ENCODE results near the gene TLE6.
"Not testable (repeated sequence)": the region's sequence is repeated elsewhere in the genome, so short reads cannot be mapped to it uniquely, and the experiment has no call there.

The TLE6 gene

DNA sequence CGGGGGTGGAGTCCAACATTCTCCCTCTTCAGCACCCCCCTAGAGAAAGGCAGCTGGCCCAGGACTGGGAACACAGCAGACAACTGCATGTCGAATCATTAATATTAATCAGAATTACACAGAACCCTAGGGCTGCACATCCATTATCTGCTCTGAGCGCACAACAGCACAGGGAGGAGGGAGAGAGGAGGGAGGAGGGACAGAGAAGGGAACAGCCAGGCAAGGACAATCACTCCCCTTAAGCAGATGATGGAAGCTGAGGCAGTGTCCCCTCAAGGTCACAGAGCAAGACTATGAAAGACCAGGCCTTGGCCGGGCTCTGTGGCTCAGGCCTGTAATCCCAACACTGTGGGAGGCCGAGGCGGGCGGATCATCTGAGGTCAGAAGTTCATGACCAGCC, 25.7 kb downstream of the TLE6 start:
- no peak for DNase-seq (ENCODE audit: low read depth, low spot score)

DNA sequence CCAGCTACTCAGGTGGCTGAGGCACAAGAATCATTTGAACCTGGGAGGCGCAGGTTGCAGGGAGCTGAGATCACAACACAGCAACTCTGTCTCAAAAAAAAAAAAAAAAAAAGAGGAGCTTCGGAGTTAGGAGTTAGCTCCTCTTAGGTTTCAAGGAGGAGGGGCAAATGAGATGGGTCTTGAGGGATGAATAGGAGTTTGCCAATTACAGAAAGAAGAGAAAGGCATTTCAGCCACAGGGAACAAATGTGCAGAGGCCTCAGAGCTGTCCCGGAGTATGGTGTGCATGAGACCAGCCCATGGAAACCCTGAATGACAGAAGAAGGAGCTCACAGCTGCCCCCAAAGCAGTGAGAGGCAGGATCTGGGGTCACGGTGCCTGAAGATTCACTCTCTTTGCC, 27.2 kb downstream of the TLE6 start:
- no peak for DNase-seq (ENCODE audit: low read depth, low spot score)

DNA sequence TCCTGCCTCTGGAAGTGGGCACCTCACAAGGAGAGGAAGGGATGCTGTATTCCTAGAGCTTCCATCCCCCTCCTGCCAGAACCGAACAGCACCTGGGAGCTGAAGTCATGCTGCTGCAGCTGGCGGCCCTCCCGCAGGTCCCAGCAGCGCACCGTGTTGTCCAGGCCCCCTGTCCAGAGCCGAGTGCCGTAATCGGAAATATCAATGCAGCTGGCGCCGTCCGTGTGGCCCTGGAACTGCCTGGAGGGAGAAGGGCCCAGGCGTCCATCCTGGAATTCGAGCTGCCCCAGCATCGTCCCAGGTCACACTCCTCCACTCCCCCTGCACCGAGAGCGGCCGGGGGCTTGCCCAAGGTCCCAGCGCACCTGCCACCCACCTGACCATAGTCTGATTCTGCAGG, 28.0 kb downstream of the TLE6 start:
- DNase-seq (ENCODE audit: low read depth, low spot score), result no peak

DNA sequence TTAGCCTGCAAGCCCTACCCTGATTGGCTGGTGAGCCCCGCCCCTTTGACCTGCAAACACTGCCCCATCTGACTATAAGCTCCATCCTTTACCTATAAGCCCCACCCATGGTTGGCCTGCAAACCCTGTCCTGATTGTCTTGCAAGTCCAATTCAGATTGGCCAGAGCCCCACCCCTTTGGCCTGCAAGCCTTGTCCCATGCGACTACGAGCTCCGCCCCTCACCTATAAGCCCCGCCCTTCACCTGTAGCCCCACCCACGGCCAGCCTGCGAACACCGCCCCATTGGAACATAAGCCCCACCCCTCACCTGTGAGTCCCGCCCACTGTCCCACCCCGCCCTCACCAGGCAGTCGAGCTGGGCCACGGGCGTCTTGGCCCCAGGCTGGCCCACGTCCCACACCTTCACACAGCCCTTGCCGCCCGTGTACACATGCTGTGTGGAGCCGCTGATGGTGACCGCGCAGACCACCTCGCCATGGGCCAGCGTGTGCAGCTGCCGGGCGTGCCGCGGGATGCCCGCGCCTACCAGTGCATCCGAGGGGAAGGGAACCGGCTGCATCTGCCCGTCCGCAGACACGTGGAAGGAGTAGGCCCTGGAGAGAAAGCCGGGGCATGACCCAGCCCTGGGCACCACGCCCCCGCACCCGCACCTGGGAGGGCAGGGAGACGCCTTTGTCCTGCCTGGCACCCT, 28.9 kb downstream of the TLE6 start:
- DNase-seq (ENCODE audit: low read depth, low spot score), result no peak

DNA sequence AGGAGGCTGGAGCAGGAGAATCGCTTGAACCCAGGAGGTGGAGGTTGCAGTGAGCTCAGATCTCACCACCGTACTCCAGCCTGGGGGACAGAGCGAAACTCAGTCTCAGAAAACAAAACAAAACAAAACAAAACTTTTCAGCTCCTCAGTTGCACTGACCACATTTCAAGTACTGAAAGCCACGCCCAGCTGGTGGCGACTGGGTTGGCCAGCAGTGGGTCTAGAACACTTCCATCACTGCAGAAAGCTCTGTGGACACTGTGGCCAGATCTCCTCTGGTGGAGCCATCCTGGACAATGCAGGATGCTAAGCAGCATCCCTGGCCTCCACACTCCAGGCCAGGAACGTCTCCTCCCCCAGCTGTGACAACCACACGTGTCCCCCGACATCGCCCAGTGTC, 30.6 kb downstream of the TLE6 start:
- no peak for DNase-seq (ENCODE audit: low read depth, low spot score)

DNA sequence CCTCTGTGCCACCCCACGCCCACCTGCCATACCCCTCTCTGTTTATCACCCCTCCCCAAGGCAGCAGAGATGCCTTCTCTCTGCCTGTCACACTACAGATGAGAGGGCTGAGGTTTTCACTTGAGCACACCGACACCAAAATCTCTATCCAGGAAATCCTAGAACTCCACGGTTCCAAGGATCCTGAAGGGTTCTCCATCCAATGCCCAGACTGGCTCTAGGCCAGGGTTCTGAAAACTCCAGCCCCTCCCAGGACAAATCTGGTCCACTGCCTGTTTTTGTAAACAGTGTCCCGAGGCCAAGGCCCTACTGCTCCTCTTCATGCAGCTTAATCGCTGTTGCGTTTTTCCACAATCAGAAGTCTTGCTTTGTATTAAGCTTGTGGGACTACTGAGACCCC, 31.6 kb downstream of the TLE6 start:
- DNase-seq (ENCODE audit: low read depth, low spot score), result no peak

DNA sequence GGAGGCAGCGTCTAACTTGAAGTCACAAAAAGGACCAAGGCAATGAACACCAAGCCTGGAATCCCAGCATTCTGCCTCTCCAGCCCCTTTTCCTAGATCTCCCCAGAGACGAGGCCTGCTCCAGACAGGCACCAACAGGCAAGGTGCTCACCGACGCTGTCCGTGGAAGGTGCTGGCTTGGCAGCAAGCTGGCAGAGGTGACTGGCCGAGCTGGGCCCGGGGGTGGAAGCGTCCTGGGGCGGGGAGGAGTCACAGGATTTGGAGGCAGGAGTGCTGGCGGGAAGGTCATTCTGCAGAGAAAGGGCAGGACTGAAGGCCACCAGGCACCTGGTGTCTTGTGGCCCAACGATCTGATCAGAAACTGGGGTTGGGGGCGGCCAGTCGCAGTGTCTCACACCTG, 33.5 kb downstream of the TLE6 start:
- DNase-seq (ENCODE audit: low read depth, low spot score), result no peak

DNA sequence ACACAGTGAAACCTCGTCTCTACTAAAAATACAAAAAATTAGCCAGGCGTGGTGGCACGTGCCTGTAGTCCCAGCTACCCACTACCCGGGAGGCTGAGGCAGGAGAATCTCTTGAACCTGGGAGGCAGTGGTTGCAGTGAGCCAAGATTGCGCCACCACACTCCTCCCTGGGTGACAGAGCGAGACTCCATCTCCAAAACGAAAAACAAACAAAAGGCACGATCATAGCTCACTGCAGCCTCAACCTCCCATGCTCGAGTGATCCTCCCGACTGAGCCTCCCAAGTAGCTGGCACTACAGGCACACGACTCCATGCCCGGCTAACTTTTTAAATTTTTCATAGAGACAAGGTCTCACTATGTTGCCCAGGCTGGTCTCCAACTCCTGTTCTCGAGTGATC, 34.7 kb downstream of the TLE6 start:
- not testable (repeated sequence) for DNase-seq (ENCODE audit: low read depth, low spot score)

DNA sequence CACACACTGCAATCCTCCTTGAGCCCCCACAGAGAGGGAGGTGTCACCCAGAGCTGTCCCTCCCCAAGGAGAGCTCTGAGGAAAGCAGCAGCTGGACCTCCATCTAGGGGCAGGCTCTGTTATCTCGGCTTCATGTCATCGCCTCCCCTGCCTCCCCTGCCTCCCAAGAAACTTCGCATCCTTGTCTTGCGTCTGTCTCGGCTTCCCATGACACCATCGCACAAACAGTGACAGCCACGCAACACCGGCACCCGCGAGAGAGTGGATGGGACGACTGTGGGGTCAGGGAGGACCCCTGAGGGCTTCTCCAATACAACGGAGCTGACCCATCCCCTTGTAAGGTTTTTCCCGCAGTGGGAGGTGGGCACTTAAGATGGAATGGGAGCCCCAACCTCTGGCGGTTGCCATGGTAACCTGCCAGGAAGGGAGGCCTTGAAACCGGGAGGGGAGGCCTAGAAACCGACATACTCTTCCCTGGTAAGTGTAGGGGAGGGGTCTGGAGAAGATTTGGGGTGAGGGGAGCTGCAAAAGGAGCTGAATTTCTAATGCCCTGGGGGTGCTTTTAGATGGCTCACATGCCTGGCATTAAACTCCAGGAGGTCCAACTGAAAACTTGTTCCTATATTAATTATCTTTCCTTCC, 35.4 kb downstream of the TLE6 start:
- DNase-seq (ENCODE audit: low read depth, low spot score), result no peak

DNA sequence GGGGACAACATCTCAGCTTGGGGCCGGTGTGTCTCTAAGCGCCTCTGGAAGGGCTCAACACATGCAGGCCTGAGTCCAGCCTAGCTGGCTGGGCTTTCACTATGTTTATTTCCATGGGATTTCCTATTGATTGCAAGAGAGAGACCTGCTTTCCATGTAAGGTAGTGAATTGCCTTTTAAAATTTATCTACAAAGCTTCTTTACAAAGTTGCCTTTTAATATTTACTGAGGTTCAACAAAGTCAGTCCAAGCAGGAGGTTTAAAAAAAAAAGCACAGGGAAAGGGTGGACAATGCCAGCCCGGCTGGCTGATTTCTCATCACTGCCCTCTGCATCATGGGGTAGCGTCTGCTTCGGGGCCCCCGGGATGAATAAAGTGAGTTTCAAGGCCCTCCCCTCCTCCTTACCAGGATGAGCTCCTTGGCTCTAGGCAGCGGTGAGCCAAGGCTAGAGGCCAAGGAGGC, 35.9 kb downstream of the TLE6 start:
- no peak for DNase-seq (ENCODE audit: low read depth, low spot score)

DNA sequence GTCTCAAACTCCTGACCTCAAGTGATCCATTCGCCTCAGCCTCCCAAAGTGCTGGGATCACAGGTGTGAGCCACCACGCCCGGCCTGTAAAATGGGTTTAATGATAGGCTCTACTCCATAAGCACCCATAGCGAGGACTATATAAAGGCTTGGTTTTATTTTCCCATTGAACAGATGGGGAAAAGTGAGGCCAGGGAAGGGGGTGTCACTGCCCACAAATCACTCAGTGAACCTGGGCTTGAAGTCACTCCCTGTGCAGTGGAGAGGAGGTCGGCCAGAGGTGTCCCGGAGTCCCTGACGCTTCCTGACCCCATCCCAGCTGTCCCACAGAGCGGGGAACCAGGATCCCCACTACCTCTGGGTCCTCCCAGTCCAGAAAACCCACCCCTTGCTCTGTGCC, 36.8 kb downstream of the TLE6 start:
- no peak for DNase-seq (ENCODE audit: low read depth, low spot score)

DNA sequence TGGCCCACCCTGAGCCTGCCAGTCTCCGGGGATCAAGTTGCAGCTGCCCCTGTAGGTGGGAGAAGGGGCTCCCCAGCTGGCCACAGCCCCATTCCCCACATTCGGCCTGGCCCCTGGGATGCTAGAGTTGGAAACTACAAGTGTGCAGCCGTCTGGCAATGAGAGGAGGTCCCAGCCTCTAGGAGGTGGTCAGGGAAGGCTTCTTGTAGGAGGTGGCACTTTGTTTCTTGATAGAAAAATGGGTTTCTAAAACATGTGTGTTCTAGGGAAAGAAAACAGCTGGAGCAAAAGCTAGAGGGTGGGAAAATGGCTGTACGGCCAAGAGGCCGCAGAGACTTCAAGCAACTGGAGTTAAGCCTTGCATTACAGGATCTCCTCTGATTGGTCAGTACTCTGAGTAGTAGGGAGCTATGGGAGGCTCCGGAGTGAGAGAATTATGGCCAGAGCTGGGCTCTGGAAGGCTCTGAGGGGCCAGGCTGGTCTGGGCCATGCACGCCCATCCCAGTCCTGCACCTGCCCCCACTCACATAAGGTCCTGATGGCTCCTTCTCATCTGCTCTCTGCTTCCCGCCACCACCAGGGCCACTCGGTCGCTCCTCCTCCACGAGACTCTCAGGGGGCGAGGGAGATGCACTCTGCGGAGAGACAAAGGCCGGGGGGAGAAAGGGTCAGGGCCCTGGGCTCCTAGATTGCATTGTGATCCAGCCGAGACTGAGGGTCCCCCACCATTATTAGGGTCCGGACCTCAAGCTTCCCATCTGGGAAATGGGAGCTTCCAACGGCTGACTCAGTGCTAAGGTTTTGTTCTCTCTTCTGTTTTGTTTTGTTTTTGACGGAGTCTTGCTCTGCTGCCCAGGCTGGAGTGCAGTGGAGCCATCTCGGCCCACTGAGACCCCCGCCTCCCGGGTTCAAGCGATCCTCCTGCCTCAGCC, 38.0 kb downstream of the TLE6 start:
- DNase-seq (ENCODE audit: low read depth, low spot score), result no peak

DNA sequence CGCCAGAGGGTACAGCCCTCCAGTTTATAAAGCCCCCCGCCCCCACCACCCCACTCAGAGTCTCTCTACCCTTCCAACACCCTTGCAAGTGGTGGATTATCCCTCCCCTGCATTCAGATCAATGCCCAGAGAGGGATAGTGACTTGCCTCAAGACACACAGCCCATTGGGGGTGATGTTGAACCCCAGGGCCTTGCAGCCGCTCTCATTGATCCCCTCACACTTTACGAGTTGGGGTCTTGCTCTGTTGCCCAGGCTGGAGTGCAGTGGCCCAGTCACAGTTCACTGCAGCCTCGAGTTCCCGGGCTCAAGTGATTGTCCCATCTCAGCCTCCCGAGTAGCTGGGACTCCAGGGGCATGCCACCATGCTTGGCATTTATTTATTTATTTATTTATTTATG, 40.6 kb downstream of the TLE6 start:
- DNase-seq (ENCODE audit: low read depth, low spot score), result no peak

DNA sequence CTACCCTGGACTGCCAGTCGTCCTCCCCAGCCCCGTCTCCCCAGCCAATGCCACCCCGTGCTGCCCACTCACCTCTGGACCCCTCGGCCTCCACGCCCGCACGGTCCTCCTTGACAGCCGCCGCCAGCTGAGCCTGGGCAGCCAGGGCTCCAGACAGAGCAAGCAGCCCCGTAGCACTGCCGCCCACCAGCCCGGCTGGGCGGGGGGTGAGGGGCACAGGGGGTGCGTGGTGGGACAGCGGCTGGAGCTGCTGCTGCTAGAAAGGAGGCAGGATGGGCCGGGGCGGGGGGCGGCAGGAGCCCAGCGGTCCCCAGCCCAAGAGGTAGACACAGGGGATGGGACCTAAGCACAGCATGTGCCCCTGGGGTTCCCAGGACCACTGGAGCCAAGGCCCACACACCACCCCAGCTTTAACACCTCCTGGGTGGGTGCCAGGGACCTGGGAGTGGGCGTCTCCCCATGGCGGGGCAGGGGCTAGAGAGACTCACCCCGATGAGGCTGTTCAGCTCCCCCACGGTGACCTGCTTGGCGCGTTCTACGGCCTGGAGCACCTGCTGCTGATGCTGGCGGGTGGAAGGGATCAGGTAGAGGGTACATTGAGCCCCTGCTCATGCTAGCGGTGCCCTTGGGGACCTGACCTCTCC, 42.0 kb downstream of the TLE6 start:
- no peak for DNase-seq (ENCODE audit: low read depth, low spot score)

DNA sequence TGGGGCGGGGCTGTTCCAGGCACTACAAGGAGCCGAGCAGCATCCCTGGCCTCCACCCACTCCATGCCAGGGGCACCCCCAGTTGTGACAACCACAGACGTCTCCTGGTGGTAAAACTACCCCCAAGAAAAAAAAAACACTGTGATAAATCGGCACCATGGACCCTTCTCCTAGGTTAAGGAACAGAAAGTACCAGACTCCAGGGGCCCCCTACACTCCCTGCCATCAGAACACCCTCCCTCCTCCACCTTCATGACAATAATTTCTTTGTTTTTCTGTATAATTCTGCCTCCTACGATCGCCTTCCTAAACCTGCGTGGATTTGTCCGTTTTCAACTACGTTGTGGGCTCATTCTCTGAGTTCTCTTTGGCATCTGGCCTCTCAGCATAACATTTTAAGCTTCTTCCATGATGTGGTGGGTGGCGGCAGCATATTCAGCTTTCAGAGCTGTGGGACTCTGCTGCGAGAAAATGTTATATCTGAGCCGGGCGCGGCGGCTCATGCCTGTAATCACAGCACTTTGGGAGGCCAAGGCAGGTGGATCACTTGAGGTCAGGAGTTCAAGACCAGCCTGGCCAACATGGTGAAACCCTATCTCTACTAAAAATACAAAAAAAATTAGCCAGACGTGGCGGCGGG, 43.1 kb downstream of the TLE6 start:
- DNase-seq (ENCODE audit: low read depth, low spot score), result no peak

DNA sequence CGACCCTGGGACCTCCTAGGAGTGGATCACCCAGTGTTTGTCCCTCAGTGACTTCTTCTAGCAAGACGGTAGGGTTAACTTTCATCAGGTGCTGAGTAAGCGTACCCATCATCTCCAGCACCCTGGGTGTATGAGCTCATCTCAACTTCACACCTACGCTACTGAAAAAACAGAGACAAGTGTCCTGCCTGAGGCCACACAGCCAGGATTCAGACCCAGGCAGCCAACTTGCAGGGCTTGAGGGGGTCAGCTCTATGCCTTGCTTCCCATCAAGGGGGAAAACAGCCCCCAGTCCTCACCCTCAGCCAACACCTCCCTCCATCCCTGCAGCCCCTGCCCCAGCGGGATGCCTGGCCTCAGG, 47.1 kb downstream of the TLE6 start:
- DNase-seq (ENCODE audit: low read depth, low spot score), result no peak

DNA sequence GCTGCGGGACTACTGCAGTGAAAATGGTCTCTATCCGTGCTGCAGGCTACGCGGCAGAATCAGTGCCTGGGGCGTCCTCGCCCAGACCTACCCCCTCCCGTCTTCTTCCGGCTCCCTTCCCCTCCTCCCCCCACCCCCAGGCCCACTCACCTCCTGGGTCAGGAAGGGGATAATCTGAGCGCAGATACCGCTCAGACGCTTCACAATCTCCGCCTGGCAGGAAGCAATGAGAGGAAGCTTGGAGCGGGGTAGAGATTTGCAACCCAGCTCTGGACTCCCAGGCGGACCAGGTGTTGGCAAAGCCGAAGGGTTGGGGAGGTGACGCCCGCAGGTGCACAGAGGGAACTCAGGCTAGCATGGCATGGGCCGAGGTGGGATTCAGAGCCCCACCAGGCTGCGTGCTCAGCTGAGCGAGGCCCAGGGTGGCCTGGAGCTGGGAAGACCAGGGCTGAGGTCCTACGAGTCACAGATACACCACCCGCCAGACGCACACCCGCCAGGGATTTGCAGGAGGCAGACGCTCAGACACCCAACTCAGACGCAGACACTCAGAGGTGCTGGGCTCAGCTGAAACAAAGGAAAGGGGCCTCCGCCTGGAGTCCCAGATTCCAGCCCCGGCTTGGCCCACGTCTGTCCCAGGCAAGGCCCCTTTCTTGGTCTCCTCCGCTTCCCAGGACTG, 47.6 kb downstream of the TLE6 start:
- no peak for DNase-seq (ENCODE audit: low read depth, low spot score)

DNA sequence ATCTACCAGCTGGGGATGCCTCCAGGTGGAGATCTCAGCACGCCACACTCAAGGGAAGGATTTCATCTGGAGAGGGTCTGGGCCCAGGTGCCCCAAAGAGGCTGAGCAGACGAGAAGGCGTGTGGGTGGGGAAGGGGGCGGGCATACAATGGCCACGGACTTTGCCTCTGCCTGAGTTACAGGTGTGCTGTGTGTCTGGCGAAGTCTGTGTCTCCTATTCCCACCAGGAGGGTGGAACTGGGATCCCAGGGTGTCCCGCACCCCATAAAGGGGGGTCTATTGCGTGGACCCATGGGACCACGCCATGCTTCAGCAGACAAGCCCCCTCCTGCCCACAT, 48.2 kb downstream of the TLE6 start:
- DNase-seq (ENCODE audit: low read depth, low spot score), result no peak

DNA sequence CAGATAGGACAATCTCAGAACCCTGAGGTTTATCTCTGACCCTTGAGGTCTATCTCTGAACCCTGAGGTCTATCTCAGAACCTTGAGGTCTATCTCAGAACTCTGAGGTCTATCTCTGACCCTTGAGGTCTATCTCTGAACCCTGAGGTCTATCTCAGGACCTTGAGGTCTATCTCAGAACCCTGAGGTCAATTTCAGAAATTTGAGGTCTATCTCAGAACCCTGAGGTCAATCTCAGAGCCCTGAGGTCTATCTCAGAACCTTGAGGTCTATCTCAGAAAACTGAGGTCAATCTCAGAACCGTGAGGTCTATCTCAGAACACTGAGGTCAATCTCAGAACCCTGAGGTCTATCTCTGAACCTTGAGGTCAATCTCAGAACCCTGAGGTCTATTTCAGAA, 49.4 kb downstream of the TLE6 start:
- no peak for DNase-seq (ENCODE audit: low read depth, low spot score)

DNA sequence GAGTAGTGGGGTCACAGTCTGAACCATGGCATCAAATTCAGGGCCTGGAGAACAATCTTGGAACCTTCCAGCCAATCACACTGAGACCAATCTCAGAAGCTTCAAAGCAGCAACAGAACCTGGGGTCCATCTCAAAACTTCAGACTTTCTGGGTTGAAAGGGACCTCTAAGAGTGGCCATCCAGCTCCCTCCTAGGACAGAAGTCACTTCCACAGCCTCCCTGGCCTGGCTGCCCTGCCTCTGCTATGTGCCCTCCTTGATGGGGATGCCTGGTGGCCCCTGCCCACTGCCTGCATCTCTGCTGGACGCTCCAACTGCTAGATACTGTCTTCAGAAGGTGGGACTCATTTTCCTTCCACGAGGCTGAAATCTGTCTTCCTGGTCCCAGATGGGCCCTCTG, 49.9 kb downstream of the TLE6 start:
- no peak for DNase-seq (ENCODE audit: low read depth, low spot score)

DNA sequence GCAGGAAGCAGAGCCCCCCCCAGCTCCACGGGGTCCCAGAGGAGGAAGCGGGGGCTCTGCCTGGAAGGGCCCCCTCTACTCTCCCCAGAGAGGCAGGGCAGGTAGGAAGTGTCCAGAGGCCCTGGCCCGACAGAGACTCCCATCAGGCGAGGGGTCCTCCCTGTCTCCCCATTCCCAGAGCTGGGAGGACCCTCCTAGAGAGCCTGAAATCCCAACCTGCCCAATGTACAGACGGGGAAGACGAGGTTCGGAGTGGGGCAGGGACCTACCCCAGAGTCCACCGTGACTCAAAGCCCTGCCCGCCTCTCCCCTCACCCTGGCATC, 50.6 kb downstream of the TLE6 start:
- DNase-seq (ENCODE audit: low read depth, low spot score), result no peak
